NCI-H774 (cell line): ENCODE data around the gene CXorf58.
"Not testable (repeated sequence)": the region's sequence is repeated elsewhere in the genome, so short reads cannot be mapped to it uniquely, and the experiment has no call there.

Experiments
- DNase-seq: peaks from one replicate; lab custom pipeline; 2025; lab: John Stamatoyannopoulos, UW

The CXorf58 gene

DNA sequence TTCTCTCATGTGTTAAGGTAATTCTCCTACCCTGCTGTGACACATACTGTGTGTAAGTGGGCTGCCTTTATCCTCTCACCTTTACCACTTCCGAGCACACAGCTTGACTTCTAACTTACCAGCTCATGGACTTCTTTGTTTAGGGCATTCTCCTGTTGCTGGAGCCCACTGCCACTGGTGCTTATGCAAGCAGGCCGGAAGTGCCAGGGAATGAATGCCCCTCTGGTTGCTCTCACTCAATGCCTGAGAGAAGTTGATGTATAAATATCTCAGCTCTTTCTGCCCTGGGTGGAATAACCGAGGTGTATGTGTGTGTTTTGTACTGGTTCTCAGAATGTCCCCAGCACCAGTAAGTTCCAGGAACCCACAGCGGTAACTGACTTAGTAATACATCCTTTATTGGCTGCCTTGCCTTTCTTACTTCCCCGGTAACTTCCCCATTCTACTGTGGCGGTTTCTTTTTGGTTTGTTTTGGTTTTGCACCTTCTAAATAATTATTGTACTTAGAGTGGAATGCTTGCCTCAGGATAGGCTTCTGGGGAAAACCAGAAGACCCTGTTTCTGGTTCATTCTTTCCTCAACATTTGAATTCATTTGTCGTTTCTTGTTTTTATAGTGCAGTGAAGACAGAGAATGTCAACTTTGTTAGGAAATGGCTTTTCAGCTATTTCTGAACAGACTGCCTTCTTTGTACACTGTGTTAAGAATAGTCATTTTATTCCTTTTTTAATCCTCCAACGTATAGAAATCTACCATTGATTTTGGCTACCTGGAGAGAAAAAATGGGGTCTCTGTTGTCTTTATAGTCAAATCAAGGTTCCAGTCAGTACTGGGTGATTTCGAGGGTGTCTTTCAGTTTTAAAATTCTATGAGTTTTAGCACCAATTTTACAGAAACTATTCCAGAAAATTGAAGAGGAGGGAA is 45.4 kb downstream of the CXorf58 start:
- DNase-seq, result no peak

DNA sequence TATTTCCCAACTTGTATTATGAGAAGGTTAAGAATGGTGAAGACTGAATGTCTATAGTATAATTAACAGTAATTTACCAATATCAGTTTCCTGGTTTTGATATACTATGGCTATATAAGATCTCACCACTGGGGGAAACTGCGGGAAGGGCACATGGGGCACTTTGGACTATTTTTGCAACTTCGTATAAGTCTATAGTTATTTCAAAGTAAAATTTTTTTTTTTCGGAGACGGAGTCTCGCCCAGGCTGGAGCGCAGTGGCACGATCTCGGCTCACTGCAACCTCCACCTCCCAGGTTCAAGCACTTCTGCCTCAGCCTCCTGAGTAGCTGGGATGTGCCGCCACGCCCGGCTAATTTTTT is 46.1 kb downstream of the CXorf58 start:
- no peak for DNase-seq

DNA sequence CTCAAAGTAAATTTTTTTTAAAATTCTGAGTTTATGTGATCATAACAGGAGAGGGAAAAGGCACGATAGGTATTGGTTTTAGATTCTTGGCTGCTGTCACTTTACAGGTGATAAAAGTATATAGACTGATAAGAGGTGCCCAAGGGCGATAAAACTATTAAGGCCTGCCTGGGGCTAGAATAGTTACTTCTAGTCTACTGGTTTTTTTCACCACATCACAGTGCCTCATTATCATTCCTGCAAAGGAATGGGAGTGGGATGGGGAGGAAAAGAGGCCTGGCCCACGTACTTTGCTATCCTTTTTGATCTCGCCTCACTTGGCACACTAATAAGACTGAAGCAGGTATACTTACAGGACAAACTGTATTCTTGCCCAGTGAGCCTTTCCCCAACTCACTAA is 46.6 kb downstream of the CXorf58 start:
- no peak for DNase-seq

DNA sequence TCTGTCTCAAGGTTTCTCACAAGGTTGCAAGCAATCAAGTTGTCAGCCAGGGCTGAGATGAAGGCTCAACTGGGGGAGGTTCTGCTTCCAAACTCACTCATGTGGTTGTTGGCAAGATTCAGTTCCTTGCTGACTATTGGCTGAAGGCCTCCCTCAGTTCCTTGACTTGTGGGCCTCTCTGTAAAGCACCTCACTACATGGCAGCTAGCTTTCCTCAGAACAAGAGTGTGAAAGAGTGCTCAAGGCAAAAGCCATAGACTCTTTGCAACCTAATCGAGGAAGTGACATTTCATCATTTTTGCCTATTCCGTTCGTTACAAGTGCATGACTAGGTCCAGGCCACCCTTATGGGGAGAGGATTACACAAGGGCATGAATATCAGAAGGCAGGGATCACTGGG is 52.0 kb downstream of the CXorf58 start:
- no peak for DNase-seq

DNA sequence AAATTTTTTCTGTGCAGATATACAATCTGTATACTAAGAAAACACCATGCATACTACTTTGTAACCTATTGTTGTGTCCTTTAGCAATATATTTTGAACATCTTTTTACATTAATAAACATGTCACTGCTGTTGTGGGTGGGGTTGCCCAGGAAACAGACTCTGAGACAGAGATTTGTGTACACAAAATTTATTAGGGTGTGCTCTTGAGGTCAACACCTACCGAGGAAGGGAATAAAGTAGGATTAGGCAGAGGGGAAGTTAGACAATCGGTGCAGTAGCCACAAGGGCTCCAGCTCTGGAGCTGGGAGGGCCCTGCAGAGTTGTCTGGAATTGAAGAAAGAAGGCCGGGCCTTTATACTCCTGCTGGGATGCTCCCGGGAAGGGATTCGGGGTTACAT is 56.4 kb downstream of the CXorf58 start:
- no peak for DNase-seq

DNA sequence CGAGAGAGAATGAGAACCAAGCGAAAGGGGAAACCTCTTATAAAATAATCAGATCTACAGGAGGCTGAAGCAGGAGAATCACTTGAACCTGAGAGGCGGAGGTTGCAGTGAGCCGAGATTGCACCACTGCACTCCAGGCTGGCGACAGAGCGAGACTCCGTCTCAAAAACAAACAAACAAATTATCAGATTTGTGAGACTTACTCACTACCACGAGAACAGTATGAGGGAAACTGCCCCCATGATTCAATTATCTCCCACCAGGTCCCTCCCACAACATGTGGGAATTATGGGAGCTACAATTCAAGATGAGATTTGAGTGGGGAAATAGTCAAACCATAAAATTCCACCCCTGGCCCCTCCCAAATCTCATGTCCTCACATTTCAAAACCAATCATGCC is 57.8 kb downstream of the CXorf58 start:
- not testable (repeated sequence) for DNase-seq

DNA sequence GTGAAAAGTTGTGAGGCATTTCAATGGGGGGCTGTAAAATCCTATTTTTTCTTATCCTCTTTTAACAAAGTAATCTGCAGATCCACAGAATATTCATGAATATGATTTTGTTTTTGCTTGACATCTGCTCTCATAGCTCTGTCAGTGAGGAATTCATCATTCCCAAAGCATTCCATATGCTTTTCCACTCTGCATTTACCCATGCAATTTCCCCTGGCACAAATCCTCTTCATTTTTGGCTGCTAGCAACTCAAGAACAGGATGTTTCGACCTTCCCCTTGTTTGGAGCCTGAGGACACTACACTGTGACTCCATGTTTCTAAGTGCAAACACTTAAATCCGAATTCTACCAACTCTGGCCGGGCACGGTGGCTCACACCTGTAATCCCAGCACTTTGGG is 70.7 kb downstream of the CXorf58 start:
- DNase-seq, result no peak

DNA sequence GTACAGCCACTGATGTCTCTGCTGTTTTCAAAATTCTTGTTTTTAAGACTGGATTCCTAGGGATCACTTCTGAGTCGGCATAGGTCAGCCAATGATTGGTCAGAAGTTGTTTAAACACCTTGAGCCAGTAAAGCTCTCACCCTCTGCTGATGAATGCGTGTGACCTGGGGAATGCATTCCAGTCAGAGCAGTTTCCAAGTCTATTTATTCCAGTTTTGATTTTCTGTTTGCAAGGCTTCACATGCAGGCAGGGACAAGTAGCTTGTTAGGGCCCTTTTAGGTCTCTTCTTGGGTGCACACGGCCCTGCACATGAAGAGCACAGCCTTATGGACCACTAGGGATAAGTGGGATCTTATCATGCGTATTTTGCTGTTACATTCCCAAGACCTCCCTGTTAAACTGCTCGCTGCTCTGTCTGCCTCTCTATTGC is 72.2 kb downstream of the CXorf58 start:
- DNase-seq, result no peak

DNA sequence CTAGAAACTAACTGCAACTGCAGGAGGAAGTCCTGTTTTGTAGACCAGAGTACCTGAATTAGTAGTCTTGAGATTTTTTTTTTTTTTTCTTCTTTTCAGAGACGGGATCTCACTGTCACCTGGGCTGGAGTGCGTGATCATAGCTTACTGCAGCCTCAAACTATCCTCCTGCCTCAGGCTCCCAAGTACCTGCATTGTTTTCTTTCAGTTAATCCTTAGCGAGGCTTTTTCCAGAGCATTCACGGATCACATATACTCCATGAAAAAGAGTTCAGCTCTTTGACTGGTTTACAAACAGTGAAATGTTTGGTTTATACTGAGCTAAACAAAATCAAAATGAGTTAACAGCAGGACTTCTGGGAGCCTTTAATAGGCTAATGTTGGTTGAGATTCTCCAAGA is 73.4 kb downstream of the CXorf58 start:
- no peak for DNase-seq

DNA sequence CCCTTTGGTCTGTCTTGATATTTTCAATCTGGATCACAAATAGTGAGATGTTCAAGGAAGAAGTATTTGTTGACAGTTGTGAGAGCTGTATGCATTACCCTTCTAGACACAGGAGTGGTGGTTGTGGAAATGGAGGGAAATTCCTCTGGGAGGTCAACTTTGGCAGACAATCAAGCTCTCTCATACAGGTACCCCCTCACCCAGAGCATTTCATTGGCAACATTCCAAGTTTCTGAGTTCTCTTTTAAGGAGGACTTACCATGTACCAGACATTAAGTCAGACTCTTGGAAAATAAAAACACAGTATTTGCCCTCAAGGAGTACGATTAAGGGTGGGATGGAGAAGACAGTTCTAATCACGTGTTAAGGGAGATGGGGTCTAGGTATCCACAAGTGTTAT is 73.9 kb downstream of the CXorf58 start:
- no peak for DNase-seq

DNA sequence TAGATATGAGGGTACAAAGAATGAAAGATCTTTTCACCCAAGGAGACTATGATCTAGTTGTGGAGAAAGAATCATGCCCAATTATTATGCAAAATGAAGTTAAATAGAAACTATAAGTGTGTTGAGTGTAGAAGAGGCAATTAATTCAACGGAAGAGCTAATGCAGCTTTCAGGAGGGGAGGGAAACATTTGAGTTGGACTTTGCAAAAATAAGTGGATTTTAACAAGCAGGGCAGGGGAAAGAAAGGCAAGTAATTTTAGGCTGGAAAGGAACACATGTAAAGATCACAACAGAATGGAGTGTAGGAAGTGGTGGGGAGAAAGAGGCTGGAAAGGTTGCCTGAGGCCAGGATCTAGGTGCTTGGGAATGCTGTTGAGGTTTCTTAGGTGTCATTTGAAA is 75.1 kb downstream of the CXorf58 start:
- DNase-seq, result no peak
